GM12864 (cell line): Measurements from ENCODE around the gene LGR5.

Experiments
- DNase-seq: peaks from one replicate; pipeline ENCODE4 v3.0.0-alpha.2; 2011; ENCODE audit warnings: low read depth
- H3K4me3 ChIP-seq: 2 replicates; pipeline ENCODE4 v1.5.1; 2011; ENCODE audit warnings: mild to moderate bottlenecking, low read depth, low read length, control low read depth
- TF ChIP-seq, protein P1 (sequence below): IDR thresholded peaks from 2 replicates; pipeline ENCODE4 v1.5.1; 2011; ENCODE audit warnings: low read depth, mild to moderate bottlenecking, moderate library complexity, low read length, control low read depth, inconsistent platforms; ENCODE audit errors: missing control alignments

LGR5 gene

DNA sequence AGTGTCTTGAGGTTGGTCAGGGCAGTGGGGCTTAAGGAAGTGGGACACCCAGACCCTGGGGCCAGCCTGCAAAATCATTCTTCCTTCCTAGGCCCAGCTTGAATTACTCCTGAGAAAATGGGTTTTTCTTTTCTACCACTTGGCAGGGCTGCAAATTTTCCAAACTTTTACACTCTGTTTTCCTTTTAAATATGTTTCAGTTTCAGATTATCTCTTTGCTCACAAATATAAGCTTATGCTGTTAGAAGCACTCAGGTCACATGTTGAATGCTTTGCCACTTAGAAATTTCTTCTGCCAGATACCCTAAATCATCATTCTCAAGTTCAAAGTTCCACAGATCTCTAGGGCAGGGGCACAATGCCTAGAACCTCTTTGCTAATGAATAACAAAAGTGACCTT lies 2.9 kb upstream of the LGR5 start:
- H3K4me3 ChIP-seq = no peak overlapping the region
- TF ChIP-seq, protein P1, sequence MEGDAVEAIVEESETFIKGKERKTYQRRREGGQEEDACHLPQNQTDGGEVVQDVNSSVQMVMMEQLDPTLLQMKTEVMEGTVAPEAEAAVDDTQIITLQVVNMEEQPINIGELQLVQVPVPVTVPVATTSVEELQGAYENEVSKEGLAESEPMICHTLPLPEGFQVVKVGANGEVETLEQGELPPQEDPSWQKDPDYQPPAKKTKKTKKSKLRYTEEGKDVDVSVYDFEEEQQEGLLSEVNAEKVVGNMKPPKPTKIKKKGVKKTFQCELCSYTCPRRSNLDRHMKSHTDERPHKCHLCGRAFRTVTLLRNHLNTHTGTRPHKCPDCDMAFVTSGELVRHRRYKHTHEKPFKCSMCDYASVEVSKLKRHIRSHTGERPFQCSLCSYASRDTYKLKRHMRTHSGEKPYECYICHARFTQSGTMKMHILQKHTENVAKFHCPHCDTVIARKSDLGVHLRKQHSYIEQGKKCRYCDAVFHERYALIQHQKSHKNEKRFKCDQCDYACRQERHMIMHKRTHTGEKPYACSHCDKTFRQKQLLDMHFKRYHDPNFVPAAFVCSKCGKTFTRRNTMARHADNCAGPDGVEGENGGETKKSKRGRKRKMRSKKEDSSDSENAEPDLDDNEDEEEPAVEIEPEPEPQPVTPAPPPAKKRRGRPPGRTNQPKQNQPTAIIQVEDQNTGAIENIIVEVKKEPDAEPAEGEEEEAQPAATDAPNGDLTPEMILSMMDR = no peak
- DNase-seq = no peak

DNA sequence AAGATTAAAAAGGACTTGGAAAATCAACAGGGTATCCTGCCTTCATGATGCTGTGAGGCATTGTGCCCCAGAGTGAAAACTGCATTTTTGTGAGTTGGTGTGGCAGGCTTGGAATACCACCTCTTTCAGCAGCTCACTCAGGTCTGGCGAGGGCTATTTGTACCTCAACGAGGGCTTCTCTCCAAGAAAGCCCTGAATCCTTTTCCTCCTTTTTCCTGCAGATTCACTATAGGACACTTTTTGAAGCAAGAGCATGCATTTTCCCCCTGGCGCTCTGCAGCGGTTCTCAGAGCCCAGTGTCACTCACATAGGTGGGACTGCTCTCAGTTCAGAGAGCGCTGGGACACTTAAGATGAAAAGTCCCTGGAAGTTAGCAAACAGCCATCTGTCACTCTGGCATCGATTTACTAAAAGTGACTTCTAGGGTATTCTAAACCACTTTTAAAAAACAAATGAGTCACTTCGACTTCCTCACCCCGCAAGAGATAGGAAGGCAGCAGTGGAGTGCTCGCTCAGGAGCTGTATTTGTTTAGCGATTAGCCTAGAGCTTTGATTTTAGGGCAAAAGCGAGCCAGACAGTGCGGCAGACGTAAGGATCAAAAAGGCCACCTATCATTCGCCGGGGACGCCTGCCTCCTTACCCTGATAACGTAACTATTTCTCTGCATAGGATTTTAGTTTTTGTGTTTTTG lies 782 bp upstream of the LGR5 start:
- H3K4me3 ChIP-seq = no peak overlapping the region
- DNase-seq = no peak
- TF ChIP-seq, protein P1 = no peak

DNA sequence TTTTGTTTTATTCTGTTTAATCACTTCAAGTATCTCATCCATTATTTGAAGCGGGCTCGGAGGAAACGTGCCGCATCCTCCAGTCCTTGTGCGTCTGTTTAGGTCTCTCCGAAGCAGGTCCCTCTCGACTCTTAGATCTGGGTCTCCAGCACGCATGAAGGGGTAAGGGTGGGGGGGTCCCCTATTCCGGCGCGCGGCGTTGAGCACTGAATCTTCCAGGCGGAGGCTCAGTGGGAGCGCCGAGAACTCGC lies 311 bp upstream of the LGR5 start:
- DNase-seq = no peak
- H3K4me3 ChIP-seq = no peak overlapping the region
- TF ChIP-seq, protein P1 = no peak

DNA sequence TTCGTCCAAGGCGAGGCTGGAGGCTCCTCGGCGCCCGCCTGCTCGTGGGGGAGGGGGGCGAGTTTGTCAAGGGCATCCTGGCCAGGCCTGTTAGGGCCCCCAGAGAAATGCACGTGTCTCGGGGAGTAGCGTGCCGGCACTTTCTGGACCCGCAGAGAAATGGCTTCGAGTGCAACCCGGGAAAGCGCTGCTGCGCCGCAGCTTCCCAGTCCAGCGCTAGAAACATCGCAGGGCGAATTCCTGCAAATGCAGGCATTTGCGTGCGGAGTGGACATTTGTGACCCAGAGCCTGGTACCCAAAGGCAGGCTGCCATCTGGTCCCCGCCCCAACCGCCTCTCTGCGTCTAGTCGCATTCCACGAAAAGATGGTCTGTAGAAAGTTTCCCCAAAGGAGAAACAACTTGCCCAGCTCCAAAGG lies 756 bp downstream of the LGR5 start:
- TF ChIP-seq, protein P1 = no peak
- H3K4me3 ChIP-seq = no peak overlapping the region
- no peak for DNase-seq

DNA sequence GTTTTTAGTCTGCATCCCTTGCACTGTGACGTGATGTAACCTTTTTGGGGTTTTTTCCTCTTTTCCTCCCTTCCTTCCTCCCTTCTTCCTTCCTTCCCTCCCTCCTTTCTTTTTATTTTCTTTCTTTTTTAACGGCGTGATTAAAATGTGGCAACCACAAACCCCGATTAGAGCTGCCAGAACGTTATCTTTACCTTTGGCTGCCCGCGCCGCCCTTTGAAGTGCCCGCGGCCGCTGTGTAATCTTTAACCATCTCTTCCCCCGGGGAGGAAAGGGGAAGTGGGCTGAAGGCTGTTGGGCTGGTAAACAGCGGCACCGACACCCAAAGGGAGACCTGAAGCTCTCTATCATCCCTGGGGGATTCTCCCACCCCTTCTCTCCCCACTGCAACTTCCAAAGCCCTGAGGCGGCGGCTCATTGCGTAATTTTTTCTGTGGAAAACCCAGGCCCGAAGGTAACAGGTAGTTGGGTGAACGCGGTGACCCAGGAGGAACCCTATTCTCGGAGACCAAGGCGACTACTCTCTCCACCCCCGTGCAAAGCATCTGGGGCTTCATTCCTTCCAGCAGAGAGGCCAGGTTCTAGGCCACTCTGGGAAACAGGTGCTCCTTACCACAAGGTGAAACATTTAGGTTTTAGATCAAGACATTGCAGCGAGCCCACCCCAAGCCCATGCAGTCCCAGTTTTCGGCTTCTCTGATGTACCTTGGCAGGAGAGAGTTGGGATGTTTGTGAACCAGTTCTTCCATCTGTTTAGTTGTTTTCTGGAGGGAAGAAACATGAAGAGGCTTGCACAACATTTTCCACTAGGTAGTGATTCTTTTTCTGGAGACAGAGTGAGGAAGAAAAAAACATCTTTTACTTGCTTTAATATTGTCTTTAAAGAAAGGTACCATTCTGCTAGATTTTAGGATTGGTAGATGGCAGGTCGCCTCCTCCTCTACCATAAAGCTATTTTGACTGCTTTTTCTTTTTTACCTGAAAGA lies 1.5 kb downstream of the LGR5 start:
- no peak overlapping the region for H3K4me3 ChIP-seq
- TF ChIP-seq, protein P1 = no peak
- no peak for DNase-seq

DNA sequence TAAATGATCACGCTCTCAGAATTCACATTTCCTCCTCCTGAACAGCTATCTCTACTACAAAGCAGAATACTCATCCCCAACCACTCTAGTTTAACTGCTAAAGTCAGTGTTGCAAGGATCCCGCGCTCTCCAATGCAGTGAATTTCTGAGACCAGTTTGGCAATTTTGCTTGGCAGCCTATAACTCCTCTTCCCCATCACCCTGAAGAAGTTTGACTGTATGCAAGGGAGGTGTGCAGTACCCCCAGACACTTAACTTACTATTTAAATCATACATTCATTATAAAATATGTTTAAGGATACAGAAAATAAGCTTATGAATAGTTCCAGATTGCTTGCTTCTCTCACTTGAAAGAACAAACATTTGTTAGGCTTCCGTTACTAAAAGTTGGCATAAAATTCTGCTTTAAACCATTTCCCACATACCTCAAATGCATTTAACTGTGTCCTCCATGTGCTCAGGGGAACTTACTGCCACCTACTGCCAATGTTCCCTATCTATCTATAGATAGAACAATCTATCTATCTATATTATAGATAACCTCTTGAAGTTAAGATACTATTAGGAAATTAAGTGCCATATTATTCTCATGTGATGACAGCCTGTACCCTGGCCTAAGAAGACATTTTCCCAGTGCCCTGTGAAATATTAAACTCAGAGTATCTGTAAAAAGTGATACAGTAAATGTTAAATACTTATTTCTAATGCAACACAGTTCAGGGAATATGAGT lies 2.4 kb downstream of the LGR5 start:
- TF ChIP-seq, protein P1 = no peak
- no peak overlapping the region for H3K4me3 ChIP-seq
- no peak for DNase-seq
